ENCODE results near the gene CLCF1.

Gene CLCF1

GRCh38 chr11:67393990-67394389 is 20.6 kb upstream of the CLCF1 start:
- DNase-seq = no peak

GRCh38 chr11:67393437-67393836 is 20.0 kb upstream of the CLCF1 start:
- DNase-seq = no peak

DNA sequence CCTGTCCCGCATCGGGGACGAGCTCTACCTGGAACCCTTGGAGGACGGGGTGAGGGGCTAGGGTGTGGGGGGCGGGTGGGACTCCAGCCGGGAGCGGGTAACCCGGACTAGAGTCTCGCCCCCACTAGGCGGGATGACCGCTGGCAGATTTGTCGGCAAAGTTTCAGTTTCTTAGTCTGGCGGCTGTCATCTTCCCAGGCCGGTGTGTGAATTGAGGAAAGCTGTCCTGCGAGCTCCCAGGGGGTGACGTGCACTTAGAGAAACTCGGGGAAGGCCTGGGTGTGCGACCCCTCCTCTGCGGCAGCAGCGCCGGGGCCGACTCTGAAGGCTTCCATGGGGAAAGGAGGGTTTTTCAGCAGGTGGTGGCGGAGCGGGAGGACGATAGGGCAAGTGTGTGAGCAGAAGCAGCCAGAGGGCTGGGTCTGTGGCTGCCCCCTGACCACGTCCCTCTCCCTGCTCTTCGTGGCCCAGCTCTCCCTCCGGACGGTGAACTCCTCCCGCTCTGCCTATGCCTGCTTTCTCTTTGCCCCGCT is 18.9 kb upstream of the CLCF1 start:
- peak; percentile 59 for DNase-seq

DNA sequence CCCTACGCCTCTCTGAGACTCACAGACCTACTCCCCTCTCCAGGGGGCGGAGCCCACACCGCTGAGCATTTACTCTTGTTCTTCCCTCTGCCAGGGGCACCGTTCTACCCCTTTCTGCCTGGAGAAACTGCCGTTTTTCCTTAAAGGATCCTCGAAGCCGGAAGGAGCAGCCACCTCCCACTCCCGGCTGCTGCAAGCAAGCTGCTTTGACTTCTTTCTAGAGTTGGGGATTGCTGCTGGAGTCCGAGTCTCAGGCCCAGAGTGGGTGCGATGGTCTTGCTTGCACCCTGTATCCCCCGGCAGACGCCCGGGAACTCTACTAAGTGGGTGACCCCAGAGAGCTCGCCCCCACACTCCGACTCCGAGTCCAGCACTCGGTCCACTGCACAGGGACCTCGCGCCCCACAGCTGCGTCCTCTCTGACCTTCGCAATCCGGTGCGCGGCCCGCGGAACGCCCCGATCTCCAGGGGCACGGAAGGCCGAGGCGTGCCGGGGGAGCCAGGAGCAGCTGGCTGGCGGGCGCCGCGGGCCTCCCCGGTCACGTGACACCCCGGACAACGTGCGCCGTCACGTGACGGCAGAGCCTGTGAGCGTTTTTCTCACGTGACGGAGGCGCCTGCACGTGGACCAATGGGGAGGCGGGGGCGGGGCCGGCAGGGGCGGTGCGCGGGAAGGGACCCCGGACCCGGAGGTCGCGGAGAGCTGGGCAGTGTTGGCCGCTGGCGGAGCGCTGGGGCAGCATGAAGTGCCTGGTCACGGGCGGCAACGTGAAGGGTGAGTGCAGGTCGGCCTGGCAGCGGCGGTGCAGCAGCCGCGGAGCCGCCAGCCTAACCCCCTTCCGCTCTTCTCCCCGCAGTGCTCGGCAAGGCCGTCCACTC is 18.1 kb upstream of the CLCF1 start, which contains the start of gene RAD9A:
RAD9A (plus strand) TSS at position 683 of the 879 bp plus-strand sequence; CDS start at position 742, 59 bp downstream.
- peak; percentile 98 for DNase-seq

DNA sequence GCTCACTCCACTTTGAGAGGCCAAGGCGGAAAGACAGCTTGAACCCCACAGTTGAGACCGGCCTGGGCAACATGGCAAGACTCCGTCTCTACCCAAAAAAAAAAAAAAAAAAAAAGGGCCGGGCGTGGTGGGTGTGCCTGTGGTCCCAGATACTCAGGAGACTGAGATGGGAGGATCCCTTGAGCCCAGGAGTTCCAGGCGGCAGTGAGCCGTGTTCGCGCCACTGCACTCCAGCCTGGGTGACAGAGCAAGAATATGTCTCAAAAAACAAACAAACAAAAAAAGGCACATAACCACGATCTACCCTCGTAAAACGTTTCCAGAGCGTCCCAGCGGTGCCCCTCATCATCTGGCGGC is 17.5 kb upstream of the CLCF1 start:
- no peak for DNase-seq

GRCh38 chr11:67389477-67389876 is 16.1 kb upstream of the CLCF1 start:
- DNase-seq = no peak

DNA sequence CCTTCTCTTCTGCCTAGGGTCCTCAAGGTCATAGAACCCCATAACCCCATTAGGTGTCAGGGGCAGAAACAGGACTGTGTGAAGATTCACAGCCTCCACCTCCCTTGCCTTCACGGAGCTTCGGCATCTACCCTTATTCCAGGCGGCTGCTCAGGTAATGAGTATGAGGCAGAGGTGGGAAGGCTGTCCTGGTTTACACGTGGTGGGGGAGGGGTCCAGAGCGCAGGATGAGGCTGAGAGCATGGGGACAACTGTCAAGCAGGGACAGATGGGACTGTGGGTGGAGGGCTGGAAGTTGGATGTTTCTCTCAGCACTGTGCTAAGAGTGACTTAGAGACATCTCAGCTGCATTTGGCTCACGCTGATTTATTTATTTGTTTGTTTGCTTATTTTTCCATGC is 14.1 kb upstream of the CLCF1 start:
- no peak for DNase-seq

DNA sequence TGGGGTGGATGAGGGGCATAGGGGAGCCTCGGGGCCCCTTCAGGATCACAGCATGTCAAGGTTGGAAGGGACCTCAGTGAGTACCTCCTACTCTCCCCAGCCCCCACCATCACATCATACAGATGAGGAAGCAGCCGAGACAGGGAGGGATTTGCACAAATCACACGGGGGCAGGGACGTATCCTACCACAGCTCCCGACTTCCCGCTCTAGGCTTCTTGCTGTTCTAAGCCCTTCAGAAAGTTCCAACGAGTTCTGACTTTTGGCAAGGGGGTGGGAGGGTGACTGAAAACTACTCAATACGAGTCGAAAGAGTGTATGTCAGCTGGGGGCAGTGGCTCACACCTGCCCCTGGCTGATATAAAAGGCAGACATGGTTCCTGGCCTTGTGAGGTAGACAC is 13.7 kb upstream of the CLCF1 start:
- DNase-seq = peak; percentile 46

- peak; percentile 44 for DNase-seq
These were observed 11.5 kb upstream of the CLCF1 start for GRCh38 chr11:67384851-67385366.

DNA sequence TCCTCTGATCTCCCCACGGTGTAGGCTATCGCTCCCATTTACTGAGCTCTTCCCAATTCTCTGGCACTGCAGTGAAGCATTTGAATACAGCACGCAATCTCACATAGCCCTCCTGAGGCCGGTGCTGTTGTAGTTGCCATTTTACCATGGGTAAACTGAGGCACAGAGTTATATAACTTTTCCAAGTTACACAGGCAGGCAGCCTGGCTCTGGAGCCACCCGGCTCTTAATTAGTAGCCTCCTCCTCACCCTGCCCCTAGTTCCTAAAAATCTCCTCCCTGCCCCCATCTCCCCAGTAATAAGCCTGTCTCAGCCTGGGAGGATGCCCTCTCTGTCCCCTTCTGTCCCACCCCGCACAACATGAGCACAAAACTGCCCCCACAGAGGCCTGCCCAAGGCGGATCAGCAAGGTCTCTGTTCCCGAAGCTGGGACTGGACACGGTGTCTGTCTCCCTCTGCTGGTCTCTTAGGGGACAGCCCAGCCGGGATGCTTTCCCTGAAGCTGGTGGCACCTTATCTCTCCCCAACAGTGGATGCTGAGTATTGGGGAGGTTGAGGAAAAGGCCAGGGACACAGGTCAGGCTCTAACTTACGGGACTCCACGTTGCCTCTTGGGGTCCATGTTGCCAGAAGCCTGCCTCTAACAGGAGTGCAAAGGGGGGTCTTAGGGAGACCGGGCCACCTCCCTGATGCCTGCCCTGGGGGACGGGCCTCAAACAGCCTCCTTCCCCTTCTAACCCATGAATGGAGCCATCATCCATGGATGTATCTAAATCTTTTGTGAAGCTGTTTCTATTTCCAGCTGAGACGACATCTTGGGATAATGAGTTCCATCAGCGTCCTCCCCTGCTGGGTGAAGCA is 9.1 kb upstream of the CLCF1 start:
- peak; percentile 88 for DNase-seq

DNA sequence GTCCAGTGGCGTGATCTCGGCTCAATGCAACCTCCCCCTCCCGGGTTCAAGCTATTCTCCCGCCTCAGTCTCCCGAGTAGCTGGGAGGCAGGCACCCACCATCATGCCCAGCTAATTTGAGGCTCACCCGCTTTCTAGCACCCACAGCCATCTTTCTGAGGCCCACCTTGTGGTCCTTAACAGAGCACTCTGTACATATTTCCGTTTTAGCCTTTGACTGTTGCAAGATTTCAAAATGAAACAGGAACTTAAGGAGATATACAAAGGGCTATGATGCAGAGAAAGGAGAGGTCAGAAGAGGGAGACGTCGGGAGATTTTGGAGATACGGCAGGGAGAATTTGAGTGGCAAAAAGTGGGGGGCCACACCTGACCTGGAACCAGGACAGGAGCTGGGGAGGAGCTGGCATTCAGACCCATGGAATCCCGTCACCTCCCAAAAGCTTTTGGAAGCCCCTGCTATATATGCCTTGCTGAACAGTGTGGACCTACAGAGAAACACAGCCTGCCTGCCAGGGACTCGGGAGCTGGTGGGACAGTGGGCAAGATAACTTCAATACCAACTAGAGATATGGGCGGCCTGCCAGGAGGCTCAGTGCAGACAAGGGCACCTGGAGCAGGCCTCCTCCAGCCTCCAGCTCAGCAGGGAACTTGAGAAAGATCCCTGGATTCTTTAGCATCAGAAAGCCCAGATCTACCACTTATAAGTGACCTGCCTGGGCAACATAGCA is 8.0 kb upstream of the CLCF1 start:
- peak; percentile 79 for DNase-seq

- peak; percentile 53 for DNase-seq
These were observed 6.0 kb upstream of the CLCF1 start for GRCh38 chr11:67379061-67380058.

- no peak for DNase-seq
These were observed 5.1 kb upstream of the CLCF1 start for GRCh38 chr11:67378544-67378943.

GRCh38 chr11:67376873-67377808 is 3.7 kb upstream of the CLCF1 start:
- no peak for DNase-seq

GRCh38 chr11:67376063-67376820 is 2.8 kb upstream of the CLCF1 start:
- DNase-seq = no peak

- no peak for DNase-seq
These were observed 2.1 kb upstream of the CLCF1 start for GRCh38 chr11:67375320-67376055.

DNA sequence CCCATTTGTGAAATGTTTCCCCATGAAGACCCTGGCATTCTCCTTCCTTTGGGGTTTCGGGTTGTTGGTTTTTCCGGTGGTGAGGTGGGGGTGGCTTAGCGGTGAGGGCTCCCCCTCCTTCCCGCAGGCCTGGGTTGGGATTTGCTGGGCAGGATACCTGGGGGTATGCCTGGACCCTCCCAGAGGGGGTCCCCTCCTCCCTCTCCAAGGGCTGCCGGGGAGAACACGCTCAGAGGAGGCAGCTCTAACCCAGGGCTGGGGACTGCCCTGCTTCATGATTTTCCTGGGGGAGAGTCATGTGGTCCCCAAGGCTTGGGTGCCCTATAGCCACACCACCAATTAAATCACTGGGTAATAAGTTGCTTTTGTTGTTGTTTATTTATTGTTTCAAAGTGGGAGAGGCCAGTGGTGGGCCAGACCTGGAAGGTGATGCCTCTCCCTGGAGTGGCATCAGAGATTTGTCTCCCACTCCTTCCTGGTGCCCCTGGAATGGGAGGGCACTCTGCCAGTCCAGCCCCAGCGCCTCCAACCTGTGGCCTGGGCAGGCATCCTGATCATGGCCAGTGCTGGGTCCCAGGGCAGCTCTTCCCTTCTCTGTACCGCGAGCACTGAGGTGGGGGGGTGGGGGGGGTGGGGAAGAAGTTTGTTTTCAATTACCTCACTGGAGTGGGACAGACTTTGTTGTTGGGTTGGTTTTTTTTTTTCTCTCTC is 1.3 kb upstream of the CLCF1 start:
- no peak for DNase-seq
